ENCODE measurements around the gene MUC5B.

Gene MUC5B

GRCh38 chr11:1290052-1291040 lies 67.5 kb downstream of the MUC5B start:
- DNase-seq = no peak

- DNase-seq = no peak
These were observed 68.6 kb downstream of the MUC5B start for GRCh38 chr11:1291295-1292017.

GRCh38 chr11:1292018-1292643 lies 69.3 kb downstream of the MUC5B start:
- no peak for DNase-seq

- DNase-seq = no peak
These were observed 70.1 kb downstream of the MUC5B start for GRCh38 chr11:1292644-1293618.

- no peak for DNase-seq
These were observed 70.8 kb downstream of the MUC5B start for GRCh38 chr11:1293619-1294015.

GRCh38 chr11:1295086-1295485 lies 72.2 kb downstream of the MUC5B start:
- no peak for DNase-seq

- no peak for DNase-seq
These were observed 72.7 kb downstream of the MUC5B start for GRCh38 chr11:1295591-1295990.

GRCh38 chr11:1296287-1296686 lies 73.4 kb downstream of the MUC5B start:
- DNase-seq = no peak

- no peak for DNase-seq
These were observed 74.2 kb downstream of the MUC5B start for GRCh38 chr11:1297011-1297575.

- DNase-seq = no peak
These were observed 75.0 kb downstream of the MUC5B start for GRCh38 chr11:1297576-1298473.

- DNase-seq = peak; percentile 5
These were observed 76.0 kb downstream of the MUC5B start for GRCh38 chr11:1298695-1299492.

- DNase-seq = no peak
These were observed 76.8 kb downstream of the MUC5B start for GRCh38 chr11:1299621-1300020.

GRCh38 chr11:1300121-1300520 lies 77.3 kb downstream of the MUC5B start:
- DNase-seq = no peak

GRCh38 chr11:1300569-1301187 lies 77.8 kb downstream of the MUC5B start:
- DNase-seq = no peak

GRCh38 chr11:1301220-1302000 lies 78.5 kb downstream of the MUC5B start:
- DNase-seq = no peak

GRCh38 chr11:1302041-1302460 lies 79.2 kb downstream of the MUC5B start:
- DNase-seq = no peak

- no peak for DNase-seq
These were observed 79.7 kb downstream of the MUC5B start for GRCh38 chr11:1302461-1303125.

Measured in SHP77 treated with DMSO at 0.1 percent for 48 hours (cell line).